NB4 (cell line): ENCODE measurements around the gene FAM53A.

Source experiments
- DNase-seq: peaks from one replicate; pipeline ENCODE4 v3.0.0; 2010; ENCODE audit warnings: low read depth
- H3K4me3 ChIP-seq: one replicate; pipeline ENCODE4 v1.5.1; 2011; ENCODE audit warnings: mild to moderate bottlenecking, low read depth, low read length, moderate library complexity
- MYC ChIP-seq: IDR thresholded peaks from 2 replicates; pipeline ENCODE4 v1.6.1; 2011; ENCODE audit warnings: low read depth, low read length
- POLR2A ChIP-seq: IDR thresholded peaks from 2 replicates; pipeline ENCODE4 v1.6.1; 2011; ENCODE audit warnings: mild to moderate bottlenecking; ENCODE audit not compliant: insufficient read length; ENCODE audit errors: extremely low read depth
- TF ChIP-seq, protein P1 (sequence below): IDR thresholded peaks from 2 replicates; pipeline ENCODE4 v1.6.1; 2011; ENCODE audit warnings: low read depth, low read length
- TF ChIP-seq, protein P2 (sequence below): IDR thresholded peaks from one replicate; pipeline ENCODE4 v1.5.1; 2012; ENCODE audit warnings: low read depth, low read length

The FAM53A gene

DNA sequence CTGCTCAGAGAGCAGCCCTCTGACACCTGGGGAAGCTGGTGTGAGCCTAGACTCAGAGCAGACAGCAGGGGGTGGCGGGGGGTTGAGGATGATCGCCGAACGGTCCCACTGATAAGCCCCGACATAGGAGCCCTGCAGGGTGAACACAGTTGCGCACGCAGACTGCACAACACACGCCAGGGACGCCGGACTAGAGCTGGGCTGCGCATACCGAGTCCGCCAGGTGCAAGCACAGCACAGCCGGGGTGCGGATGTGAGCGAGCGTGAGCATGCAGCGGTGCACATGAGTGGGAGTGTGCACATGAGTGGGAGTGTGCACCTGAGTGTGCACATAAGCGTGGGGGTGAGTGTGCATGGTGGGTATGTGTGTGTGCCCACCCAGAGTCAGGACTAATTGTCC, 36.7 kb downstream of the FAM53A start:
- DNase-seq = no peak
- TF ChIP-seq POLR2A (no peak), MYC (no peak)
- TF ChIP-seq, protein P1, sequence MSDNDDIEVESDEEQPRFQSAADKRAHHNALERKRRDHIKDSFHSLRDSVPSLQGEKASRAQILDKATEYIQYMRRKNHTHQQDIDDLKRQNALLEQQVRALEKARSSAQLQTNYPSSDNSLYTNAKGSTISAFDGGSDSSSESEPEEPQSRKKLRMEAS = no peak
- TF ChIP-seq, protein P2, sequence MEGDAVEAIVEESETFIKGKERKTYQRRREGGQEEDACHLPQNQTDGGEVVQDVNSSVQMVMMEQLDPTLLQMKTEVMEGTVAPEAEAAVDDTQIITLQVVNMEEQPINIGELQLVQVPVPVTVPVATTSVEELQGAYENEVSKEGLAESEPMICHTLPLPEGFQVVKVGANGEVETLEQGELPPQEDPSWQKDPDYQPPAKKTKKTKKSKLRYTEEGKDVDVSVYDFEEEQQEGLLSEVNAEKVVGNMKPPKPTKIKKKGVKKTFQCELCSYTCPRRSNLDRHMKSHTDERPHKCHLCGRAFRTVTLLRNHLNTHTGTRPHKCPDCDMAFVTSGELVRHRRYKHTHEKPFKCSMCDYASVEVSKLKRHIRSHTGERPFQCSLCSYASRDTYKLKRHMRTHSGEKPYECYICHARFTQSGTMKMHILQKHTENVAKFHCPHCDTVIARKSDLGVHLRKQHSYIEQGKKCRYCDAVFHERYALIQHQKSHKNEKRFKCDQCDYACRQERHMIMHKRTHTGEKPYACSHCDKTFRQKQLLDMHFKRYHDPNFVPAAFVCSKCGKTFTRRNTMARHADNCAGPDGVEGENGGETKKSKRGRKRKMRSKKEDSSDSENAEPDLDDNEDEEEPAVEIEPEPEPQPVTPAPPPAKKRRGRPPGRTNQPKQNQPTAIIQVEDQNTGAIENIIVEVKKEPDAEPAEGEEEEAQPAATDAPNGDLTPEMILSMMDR = no peak
- H3K4me3 ChIP-seq = no peak overlapping the region

DNA sequence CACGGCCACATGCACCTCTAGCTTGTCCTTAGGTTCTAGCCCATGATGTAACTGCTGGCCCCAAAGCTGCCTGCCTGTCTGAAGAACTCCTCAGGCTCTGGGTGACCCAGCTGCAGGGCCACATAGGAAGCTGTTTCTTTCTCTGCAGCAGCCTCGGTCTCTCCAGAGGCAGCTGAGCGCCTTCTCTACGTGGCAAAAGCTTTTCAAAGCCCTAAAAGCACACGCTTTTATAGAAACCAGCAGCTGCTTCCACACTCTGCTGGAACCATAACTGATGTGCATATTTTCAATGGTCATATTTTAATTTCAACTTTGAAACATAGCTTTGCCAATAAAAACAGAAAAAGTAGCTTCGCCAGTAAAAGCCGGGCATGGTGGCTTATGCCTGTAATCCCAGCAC, 37.4 kb downstream of the FAM53A start:
- no peak for DNase-seq

DNA sequence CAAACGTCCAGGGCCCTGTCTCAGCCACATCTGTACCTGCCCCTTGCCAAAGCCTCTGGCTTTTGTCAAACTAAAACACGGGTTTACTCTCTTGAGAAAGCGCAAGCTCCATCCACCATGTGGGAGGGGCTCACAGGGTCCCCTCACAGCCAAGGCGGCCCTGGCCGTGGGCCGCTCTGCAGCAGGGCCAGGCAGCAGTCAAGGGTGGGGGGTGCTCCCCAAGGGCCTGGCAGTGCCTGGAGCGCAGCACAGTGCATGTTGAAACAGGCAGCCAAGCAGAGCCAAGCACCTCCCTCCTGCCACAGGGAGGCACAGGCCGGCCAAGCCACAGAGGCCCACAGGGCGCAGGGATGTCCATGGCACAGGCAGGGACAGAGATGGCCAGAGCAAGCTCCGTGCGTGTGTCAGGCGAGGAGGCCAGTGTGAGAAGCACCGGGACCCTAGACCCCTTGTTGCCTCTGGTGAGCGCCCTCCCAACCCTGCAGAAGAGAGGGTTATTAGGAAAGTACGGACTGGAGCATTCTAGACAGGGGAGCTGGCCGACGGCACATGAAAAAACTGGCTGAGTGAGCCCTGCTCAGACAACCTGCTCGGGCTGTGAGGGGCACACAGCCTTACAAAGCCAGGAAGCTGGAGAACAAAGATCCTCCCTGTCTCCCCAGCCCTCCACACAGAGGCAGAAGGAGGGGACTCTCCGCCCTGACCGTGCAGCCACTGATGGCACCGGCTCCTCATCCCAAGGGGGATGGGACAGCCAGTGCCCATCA, 39.0 kb downstream of the FAM53A start:
- no peak for DNase-seq
- TF ChIP-seq POLR2A = no peak
- TF ChIP-seq, protein P2 = no peak
- TF ChIP-seq MYC = no peak
- TF ChIP-seq, protein P1 = no peak
- no peak overlapping the region for H3K4me3 ChIP-seq

More for the DNA sequence above, 37.4 kb downstream of the FAM53A start:
- H3K4me3 ChIP-seq = no peak overlapping the region
- TF ChIP-seq, protein P2 = no peak
- TF ChIP-seq MYC (no peak), POLR2A (no peak)
- TF ChIP-seq, protein P1 = no peak

DNA sequence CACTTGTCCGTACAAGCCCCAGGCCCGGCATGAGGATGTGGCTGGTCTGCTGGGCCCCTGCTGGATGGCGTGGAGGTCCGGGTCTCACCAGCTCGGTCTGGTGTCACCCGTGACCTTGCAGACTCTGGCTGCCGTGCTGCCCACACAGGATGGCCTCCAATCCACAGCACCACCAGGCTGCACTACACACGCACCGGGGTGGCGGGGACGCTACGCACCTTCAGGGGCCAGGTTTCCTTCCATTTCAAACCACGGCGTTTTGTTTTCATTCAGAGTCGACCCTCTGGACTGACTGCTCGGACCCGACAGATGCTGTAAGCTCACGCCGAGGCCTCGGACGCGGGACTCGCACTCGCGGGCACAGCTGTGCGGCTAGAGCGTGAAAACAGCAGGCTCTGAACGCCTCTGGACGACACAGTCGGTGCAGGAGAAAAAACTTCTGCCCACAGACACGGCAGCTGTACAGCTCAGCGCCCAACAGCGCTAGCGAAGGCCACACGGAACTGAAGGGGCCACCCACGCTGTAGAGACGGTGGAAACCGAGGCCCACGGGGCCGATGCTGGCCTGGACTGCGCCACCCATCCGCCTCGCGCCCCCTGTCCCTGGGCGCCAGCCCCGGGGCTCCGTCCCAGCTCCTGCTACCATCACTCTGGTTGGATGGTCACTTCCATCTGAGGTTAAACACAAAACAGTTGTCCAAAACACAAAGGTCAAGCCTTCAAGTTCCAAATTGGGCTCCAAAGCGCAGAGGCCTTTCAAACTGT, 40.0 kb downstream of the FAM53A start:
- no peak for DNase-seq
- TF ChIP-seq, protein P1 = no peak
- TF ChIP-seq, protein P2 = no peak
- TF ChIP-seq POLR2A (no peak), MYC (no peak)
- H3K4me3 ChIP-seq = no peak overlapping the region

DNA sequence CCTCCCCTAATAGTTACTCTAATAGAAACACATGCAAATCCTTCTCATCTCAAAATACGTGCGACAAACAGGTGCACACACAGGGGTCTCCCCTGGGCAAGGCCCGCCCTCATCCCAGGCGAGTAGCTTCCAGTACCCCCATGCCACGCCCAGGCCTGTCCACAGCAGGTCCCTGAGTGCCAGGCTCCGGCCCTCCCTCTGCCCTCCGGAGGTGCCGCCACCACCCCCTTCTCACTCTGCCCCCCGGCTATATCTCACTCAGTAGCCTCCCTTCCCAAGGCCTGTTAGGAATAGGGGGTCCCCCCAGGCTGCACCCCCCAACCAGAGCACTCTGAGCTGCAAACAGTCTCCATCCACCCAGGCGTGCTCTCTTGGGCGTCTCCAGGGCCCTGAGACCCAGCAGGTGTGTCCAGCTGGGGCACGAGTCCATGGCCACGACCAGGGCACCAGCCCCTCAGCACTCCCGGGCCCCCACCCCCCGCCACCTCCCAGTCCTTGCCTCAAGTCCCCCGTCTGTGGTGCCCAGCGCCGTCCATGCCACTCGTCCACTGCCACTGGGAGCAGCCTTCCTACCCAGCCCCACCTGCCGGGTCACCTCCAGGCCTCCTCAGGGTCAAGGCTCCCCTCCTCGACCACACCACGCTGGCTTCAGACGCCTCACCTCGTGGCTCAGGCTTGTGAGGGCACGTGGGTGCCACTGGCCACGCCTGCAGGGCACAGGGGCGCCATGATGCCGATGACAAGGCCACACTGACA, 41.7 kb downstream of the FAM53A start:
- no peak for DNase-seq
- TF ChIP-seq MYC (no peak), POLR2A (no peak)
- TF ChIP-seq, protein P1 = no peak
- TF ChIP-seq, protein P2 = no peak

More for the DNA sequence above, 41.7 kb downstream of the FAM53A start:
- H3K4me3 ChIP-seq = no peak overlapping the region
